ENCODE results near the gene IGFLR1.

The IGFLR1 gene

GRCh38 chr19:35789978-35790944 lies 48.0 kb upstream of the IGFLR1 start:
- no CpG with 5 or more reads among the region's 19 CpGs for WGBS, 2 donors (ENCODE audit: extremely low coverage in 2 of 2, insufficient read length in 2 of 2, insufficient replicate concordance in 1 of 2)
- Histone ChIP-seq H4K8ac (ENCODE audit: low read depth, low read length) (no peak overlapping the region), H3K14ac (ENCODE audit: low read length) (peak overlapping the region; percentile 89), H3K27ac (replicated peaks; ENCODE audit: low read length) (no peak overlapping the region), H3K27me3 (ENCODE audit: control insufficient read depth in 3 of 3, insufficient read depth in 3 of 3, low read depth in 1 of 3, low read length in 3 of 3) (peaks cover 0 to 10% (median 0%) of the 10 kb centered on the region in 3 experiments), H3K4ac (ENCODE audit: low read length) (no peak overlapping the region), H2BK15ac (ENCODE audit: low read length) (no peak overlapping the region), H2AFZ (ENCODE audit: low read length) (no peak overlapping the region), H2BK120ac (ENCODE audit: low read depth, low read length) (no peak overlapping the region), H2BK12ac (ENCODE audit: low read length) (peak overlapping the region; percentile 73), H3K4me1 (ENCODE audit: control insufficient read depth in 2 of 2, insufficient read depth in 1 of 2, low read depth in 1 of 2, low read length in 2 of 2) (no peaks in the 10 kb centered on the region), H3K23ac (ENCODE audit: low read depth, low read length, poor library complexity) (peak overlapping the region; percentile 89), H2AK5ac (ENCODE audit: low read depth, low read length) (peak overlapping the region; percentile 63), H2BK5ac (ENCODE audit: low read length) (no peak overlapping the region), H3K4me2 (ENCODE audit: insufficient read depth, low read length, poor library complexity, severe bottlenecking) (no peak overlapping the region), H4K91ac (ENCODE audit: low read depth, low read length, poor library complexity) (no peak overlapping the region), H3K18ac (ENCODE audit: low read length) (no peak overlapping the region), H3K36me3 (replicated peaks in 1 of 2; ENCODE audit: control insufficient read depth in 2 of 2, insufficient read depth in 2 of 2, low read length in 2 of 2) (peaks cover 6 to 22% of the 10 kb centered on the region in 2 donors), H3K9ac (ENCODE audit: low read depth, low read length, poor library complexity) (peak overlapping the region; percentile 86), H3K9me3 (replicated peaks in 1 of 2; ENCODE audit: control insufficient read depth in 2 of 2, insufficient read depth in 1 of 2, low read depth in 1 of 2, low read length in 2 of 2) (no peaks in the 10 kb centered on the region), H3K4me3 (ENCODE audit: low read length in 2 of 2) (peak overlapping the region in 1 of 2 donors; percentile 35), H3K79me1 (ENCODE audit: low read depth, low read length) (peaks cover 1% of the 10 kb centered on the region)
- DNase-seq (ENCODE audit: low spot score), result no peak

- Histone ChIP-seq H3K9me3 (replicated peaks in 1 of 2; ENCODE audit: control insufficient read depth in 2 of 2, insufficient read depth in 1 of 2, low read depth in 1 of 2, low read length in 2 of 2) (no peaks in the 10 kb centered on the region), H4K8ac (ENCODE audit: low read depth, low read length) (no peak overlapping the region), H3K14ac (ENCODE audit: low read length) (no peak overlapping the region), H2AK5ac (ENCODE audit: low read depth, low read length) (no peak overlapping the region), H3K4me3 (ENCODE audit: low read length in 2 of 2) (no peak overlapping the region), H2AFZ (ENCODE audit: low read length) (no peak overlapping the region), H3K23ac (ENCODE audit: low read depth, low read length, poor library complexity) (no peak overlapping the region), H2BK15ac (ENCODE audit: low read length) (no peak overlapping the region), H3K36me3 (replicated peaks in 1 of 2; ENCODE audit: control insufficient read depth in 2 of 2, insufficient read depth in 2 of 2, low read length in 2 of 2) (peaks cover 6 to 30% of the 10 kb centered on the region in 2 donors), H2BK12ac (ENCODE audit: low read length) (no peak overlapping the region), H3K4ac (ENCODE audit: low read length) (no peak overlapping the region), H3K27ac (replicated peaks; ENCODE audit: low read length) (no peak overlapping the region), H3K9ac (ENCODE audit: low read depth, low read length, poor library complexity) (peak overlapping the region; percentile 84), H3K79me1 (ENCODE audit: low read depth, low read length) (peaks cover 1% of the 10 kb centered on the region), H3K27me3 (ENCODE audit: control insufficient read depth in 3 of 3, insufficient read depth in 3 of 3, low read depth in 1 of 3, low read length in 3 of 3) (peaks cover 0 to 5% (median 0%) of the 10 kb centered on the region in 3 experiments), H4K91ac (ENCODE audit: low read depth, low read length, poor library complexity) (no peak overlapping the region), H3K4me1 (ENCODE audit: control insufficient read depth in 2 of 2, insufficient read depth in 1 of 2, low read depth in 1 of 2, low read length in 2 of 2) (peaks cover 0 to 3% of the 10 kb centered on the region in 2 donors), H2BK5ac (ENCODE audit: low read length) (no peak overlapping the region), H3K18ac (ENCODE audit: low read length) (no peak overlapping the region), H3K4me2 (ENCODE audit: insufficient read depth, low read length, poor library complexity, severe bottlenecking) (no peak overlapping the region), H2BK120ac (ENCODE audit: low read depth, low read length) (no peak overlapping the region)
- no CpG with 5 or more reads among the region's 11 CpGs for WGBS, 2 donors (ENCODE audit: extremely low coverage in 2 of 2, insufficient read length in 2 of 2, insufficient replicate concordance in 1 of 2)
- DNase-seq (ENCODE audit: low spot score), result no peak
These were observed 47.1 kb upstream of the IGFLR1 start for GRCh38 chr19:35789195-35789977.

GRCh38 chr19:35788205-35788960 lies 46.1 kb upstream of the IGFLR1 start:
- Histone ChIP-seq H3K14ac (ENCODE audit: low read length) (no peak overlapping the region), H2BK5ac (ENCODE audit: low read length) (no peak overlapping the region), H3K4me3 (ENCODE audit: low read length in 2 of 2) (no peak overlapping the region), H3K23ac (ENCODE audit: low read depth, low read length, poor library complexity) (no peak overlapping the region), H3K4ac (ENCODE audit: low read length) (no peak overlapping the region), H3K27ac (replicated peaks; ENCODE audit: low read length) (no peak overlapping the region), H3K4me2 (ENCODE audit: insufficient read depth, low read length, poor library complexity, severe bottlenecking) (no peak overlapping the region), H3K9ac (ENCODE audit: low read depth, low read length, poor library complexity) (no peak overlapping the region), H2BK15ac (ENCODE audit: low read length) (no peak overlapping the region), H4K8ac (ENCODE audit: low read depth, low read length) (no peak overlapping the region), H4K91ac (ENCODE audit: low read depth, low read length, poor library complexity) (no peak overlapping the region), H2BK120ac (ENCODE audit: low read depth, low read length) (no peak overlapping the region), H3K27me3 (ENCODE audit: control insufficient read depth in 3 of 3, insufficient read depth in 3 of 3, low read depth in 1 of 3, low read length in 3 of 3) (peaks cover 0 to 2% (median 0%) of the 10 kb centered on the region in 3 experiments), H3K36me3 (replicated peaks in 1 of 2; ENCODE audit: control insufficient read depth in 2 of 2, insufficient read depth in 2 of 2, low read length in 2 of 2) (peaks cover 6 to 35% of the 10 kb centered on the region in 2 donors), H2AFZ (ENCODE audit: low read length) (no peak overlapping the region), H3K9me3 (replicated peaks in 1 of 2; ENCODE audit: control insufficient read depth in 2 of 2, insufficient read depth in 1 of 2, low read depth in 1 of 2, low read length in 2 of 2) (no peaks in the 10 kb centered on the region), H3K18ac (ENCODE audit: low read length) (no peak overlapping the region), H3K4me1 (ENCODE audit: control insufficient read depth in 2 of 2, insufficient read depth in 1 of 2, low read depth in 1 of 2, low read length in 2 of 2) (peaks cover 0 to 8% of the 10 kb centered on the region in 2 donors), H2AK5ac (ENCODE audit: low read depth, low read length) (no peak overlapping the region), H3K79me1 (ENCODE audit: low read depth, low read length) (peaks cover 1% of the 10 kb centered on the region), H2BK12ac (ENCODE audit: low read length) (no peak overlapping the region)
- WGBS, 2 donors (ENCODE audit: extremely low coverage in 2 of 2, insufficient read length in 2 of 2, insufficient replicate concordance in 1 of 2), result no CpG with 5 or more reads among the region's 12 CpGs
- DNase-seq (ENCODE audit: low spot score), result no peak

Data from neuronal stem cell (in vitro differentiated cells).